Upper lobe of right lung (tissue), 1 donor: Measurements from ENCODE around the gene GLCCI1. TPM values are rescaled to one million over a fixed set of nuclear protein-coding genes. Genes with fewer than 3 reads are reported as not detected.

ENCODE experiments used
- ATAC-seq: fragments of 200-7000 bp; cut with Tn5 transposase; one replicate; pipeline ENCODE4 v1.9.1; 2020; ENCODE audit warnings: mild to moderate bottlenecking, moderate library complexity
- DNase-seq: peaks from one replicate; pipeline ENCODE4 v3.0.0-alpha.2; 2020
- H3K27ac ChIP-seq: fragments of 200-600 bp; one replicate; pipeline ENCODE4 v1.8.0; 2022
- H3K27me3 ChIP-seq: fragments of 200-600 bp; one replicate; pipeline ENCODE4 v1.8.0; 2022; ENCODE audit warnings: mild to moderate bottlenecking
- H3K36me3 ChIP-seq: fragments of 200-600 bp; one replicate; pipeline ENCODE4 v1.8.0; 2022
- H3K4me1 ChIP-seq: fragments of 200-600 bp; one replicate; pipeline ENCODE4 v1.8.0; 2022
- H3K4me3 ChIP-seq: fragments of 200-600 bp; one replicate; pipeline ENCODE4 v1.8.0; 2022; ENCODE audit warnings: mild to moderate bottlenecking
- H3K9me3 ChIP-seq: fragments of 200-600 bp; one replicate; pipeline ENCODE4 v1.8.0; 2022
- intact Hi-C: fragments of 100-400 bp; cut with DNase I; formaldehyde crosslinking; loops from one replicate; pipeline ENCODE4 v1.11.0; 2022
- total RNA-seq: library from RNA; stranded (reverse); fragmentation: NEBNext Ultra II Directional; extraction: Animal tissue kit (Norgen Biotek cat#: 25700); gene quantifications from one replicate; pipeline ENCODE4 v1.2.1, GENCODE V29; 2021
- TF ChIP-seq, protein P1 (sequence below): fragments of 200-600 bp; IDR thresholded peaks from one replicate; pipeline ENCODE4 v1.8.0; 2022; ENCODE audit warnings: antibody characterized with exemption
- donor health status: DM: no; HTN: yes; CAD: no; lungs with severe emphysema.

The GLCCI1 gene
- total RNA-seq, 1 donor from 2014 or later = 45.1 TPM

DNA sequence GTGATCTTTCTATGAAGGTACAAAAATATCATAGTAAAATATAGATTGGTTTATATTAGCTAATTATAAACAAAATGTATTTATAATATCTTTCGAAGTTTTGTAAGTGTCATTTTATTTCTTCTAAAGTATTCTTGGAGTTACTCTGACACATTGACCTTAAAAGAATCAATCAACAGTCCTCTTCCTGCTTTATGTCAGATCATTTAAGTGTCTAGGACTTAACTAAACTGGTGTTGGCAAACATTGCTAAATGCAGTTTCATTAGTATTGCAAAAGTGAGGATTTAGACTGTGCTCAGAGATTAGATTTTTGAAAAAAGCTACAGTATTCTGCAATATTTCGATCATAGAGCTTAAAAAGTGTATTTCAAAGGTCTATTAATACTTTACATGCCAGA, 10.3 kb downstream of the GLCCI1 start:
- no peaks in the 10 kb centered on the region for H3K9me3 ChIP-seq
- no peak overlapping the region for H3K27ac ChIP-seq
- H3K4me3 ChIP-seq = no peak overlapping the region
- TF ChIP-seq, protein P1, sequence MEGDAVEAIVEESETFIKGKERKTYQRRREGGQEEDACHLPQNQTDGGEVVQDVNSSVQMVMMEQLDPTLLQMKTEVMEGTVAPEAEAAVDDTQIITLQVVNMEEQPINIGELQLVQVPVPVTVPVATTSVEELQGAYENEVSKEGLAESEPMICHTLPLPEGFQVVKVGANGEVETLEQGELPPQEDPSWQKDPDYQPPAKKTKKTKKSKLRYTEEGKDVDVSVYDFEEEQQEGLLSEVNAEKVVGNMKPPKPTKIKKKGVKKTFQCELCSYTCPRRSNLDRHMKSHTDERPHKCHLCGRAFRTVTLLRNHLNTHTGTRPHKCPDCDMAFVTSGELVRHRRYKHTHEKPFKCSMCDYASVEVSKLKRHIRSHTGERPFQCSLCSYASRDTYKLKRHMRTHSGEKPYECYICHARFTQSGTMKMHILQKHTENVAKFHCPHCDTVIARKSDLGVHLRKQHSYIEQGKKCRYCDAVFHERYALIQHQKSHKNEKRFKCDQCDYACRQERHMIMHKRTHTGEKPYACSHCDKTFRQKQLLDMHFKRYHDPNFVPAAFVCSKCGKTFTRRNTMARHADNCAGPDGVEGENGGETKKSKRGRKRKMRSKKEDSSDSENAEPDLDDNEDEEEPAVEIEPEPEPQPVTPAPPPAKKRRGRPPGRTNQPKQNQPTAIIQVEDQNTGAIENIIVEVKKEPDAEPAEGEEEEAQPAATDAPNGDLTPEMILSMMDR = no peak
- DNase-seq (no peak), ATAC-seq (no peak)
- H3K27me3 ChIP-seq = no peaks in the 10 kb centered on the region
- peaks cover 6% of the 10 kb centered on the region for H3K4me1 ChIP-seq
- H3K36me3 ChIP-seq = no peaks in the 10 kb centered on the region
- intact Hi-C loops = no loop called here

- intact Hi-C loops = no loop called here
- Histone ChIP-seq H3K27ac (no peak overlapping the region), H3K27me3 (no peaks in the 10 kb centered on the region), H3K4me1 (peaks cover 6% of the 10 kb centered on the region), H3K4me3 (no peak overlapping the region), H3K36me3 (no peaks in the 10 kb centered on the region), H3K9me3 (no peaks in the 10 kb centered on the region)
- TF ChIP-seq, protein P1 = no peak
- ATAC-seq (no peak), DNase-seq (no peak)
These were observed 11.0 kb downstream of the GLCCI1 start for GRCh38 chr7:7979558-7979957.

DNA sequence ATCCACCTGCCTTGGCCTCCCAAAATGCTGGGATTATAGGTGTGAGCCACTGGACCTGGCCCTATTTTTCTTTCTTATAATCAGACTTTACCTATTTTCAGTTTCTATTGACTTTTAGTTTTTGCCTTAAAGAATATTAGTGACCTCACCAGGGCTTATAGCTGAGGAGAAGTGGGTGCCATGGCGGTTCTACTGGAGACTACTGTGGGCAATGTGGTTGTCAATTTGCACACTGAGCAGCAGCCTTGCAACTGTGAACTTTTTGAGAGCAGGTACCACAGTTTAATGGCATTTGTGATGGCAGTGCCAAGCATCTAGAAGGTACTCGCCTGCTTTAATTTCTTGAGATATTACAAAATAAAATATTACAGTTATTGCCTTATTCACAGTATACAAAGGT, 11.5 kb downstream of the GLCCI1 start:
- intact Hi-C loops = no loop called here
- ATAC-seq (no peak), DNase-seq (no peak)
- Histone ChIP-seq H3K27ac (no peak overlapping the region), H3K4me3 (no peak overlapping the region), H3K4me1 (peaks cover 6% of the 10 kb centered on the region), H3K9me3 (no peaks in the 10 kb centered on the region), H3K36me3 (no peaks in the 10 kb centered on the region), H3K27me3 (no peaks in the 10 kb centered on the region)
- TF ChIP-seq, protein P1 = no peak

GRCh38 chr7:7982904-7983303, 14.3 kb downstream of the GLCCI1 start:
- H3K4me3 ChIP-seq = no peak overlapping the region
- no peaks in the 10 kb centered on the region for H3K27me3 ChIP-seq
- ATAC-seq = no peak
- H3K9me3 ChIP-seq = no peaks in the 10 kb centered on the region
- TF ChIP-seq, protein P1 = no peak
- intact Hi-C loops = no loop called here
- H3K27ac ChIP-seq = no peak overlapping the region
- no peak for DNase-seq
- H3K4me1 ChIP-seq = peaks cover 6% of the 10 kb centered on the region
- no peaks in the 10 kb centered on the region for H3K36me3 ChIP-seq

- Histone ChIP-seq H3K4me1 (no peaks in the 10 kb centered on the region), H3K9me3 (no peaks in the 10 kb centered on the region), H3K27me3 (no peaks in the 10 kb centered on the region), H3K27ac (no peak overlapping the region), H3K36me3 (no peaks in the 10 kb centered on the region), H3K4me3 (no peak overlapping the region)
- intact Hi-C loops = no loop called here
- ATAC-seq = no peak
- TF ChIP-seq, protein P1 = no peak
- DNase-seq = no peak
These were observed 15.8 kb downstream of the GLCCI1 start for GRCh38 chr7:7984424-7984823.

DNA sequence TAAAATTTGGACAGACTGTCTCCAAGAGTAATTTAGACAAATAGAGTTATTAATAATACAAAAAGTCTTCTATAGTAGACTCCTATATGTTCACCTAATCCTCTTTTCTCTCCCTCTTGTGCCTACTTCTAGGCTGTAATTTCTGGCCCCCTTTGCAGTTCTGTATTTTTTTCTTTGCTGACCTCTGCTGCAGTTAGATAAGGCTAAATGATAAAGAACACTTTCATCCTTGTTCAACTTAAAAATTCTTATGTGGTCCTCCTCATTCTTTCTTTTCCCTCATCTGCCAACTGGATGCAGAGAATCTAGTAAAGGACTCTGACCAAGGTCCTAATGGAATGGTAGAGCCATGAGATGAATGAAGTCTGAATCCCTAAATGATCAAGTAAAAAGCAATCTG, 20.1 kb downstream of the GLCCI1 start:
- intact Hi-C loops = no loop called here
- DNase-seq (no peak), ATAC-seq (no peak)
- H3K27me3 ChIP-seq = no peaks in the 10 kb centered on the region
- no peak overlapping the region for H3K27ac ChIP-seq
- H3K36me3 ChIP-seq = no peaks in the 10 kb centered on the region
- H3K9me3 ChIP-seq = peaks cover 9% of the 10 kb centered on the region
- no peak overlapping the region for H3K4me3 ChIP-seq
- no peaks in the 10 kb centered on the region for H3K4me1 ChIP-seq
- TF ChIP-seq, protein P1 = no peak
